SW 1271 (cell line): ENCODE measurements around the gene PAM16.
A peak's percentile ranks its signal among the peaks of the same experiment; 100 is the strongest.

ENCODE experiments used
- DNase-seq, 2 experiments: peaks; one replicate each; lab custom pipeline; 2025; lab: John Stamatoyannopoulos, UW

Gene PAM16

DNA sequence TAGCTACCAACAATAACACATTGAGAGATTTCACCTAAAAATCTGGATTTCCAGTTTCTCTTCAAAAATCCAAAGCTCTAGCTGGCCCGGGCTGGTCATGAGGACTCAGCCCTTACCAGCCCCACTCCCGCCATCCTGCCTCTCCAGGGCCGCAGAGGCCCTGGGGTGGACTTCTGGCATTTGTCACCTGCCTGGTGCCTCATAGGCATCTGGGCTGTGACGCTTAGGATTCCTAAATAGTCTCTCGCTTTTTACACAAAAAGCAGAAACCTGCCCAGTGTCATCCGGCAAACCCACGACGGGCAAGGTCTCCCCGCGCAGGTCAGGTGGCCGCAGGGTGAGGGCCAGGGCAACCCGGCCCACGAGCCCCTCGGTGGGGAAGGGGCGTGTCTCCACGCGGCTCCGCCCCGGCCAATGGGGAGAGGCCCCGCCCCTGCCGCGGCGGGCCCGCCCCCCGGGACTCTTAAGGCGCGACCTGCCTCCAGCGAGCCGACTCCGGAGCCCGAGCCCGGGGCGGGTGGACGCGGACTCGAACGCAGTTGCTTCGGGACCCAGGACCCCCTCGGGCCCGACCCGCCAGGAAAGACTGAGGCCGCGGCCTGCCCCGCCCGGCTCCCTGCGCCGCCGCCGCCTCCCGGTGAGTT lies 20.4 kb upstream of the PAM16 start, which contains the start of gene VASN:
Gene VASN, plus strand, starts transcription at position 492 of the 644 bp plus-strand sequence. CDS start 9,030 bp downstream, outside the sequence.
- DNase-seq: peak in 1 of 2 experiments; percentile 11

DNA sequence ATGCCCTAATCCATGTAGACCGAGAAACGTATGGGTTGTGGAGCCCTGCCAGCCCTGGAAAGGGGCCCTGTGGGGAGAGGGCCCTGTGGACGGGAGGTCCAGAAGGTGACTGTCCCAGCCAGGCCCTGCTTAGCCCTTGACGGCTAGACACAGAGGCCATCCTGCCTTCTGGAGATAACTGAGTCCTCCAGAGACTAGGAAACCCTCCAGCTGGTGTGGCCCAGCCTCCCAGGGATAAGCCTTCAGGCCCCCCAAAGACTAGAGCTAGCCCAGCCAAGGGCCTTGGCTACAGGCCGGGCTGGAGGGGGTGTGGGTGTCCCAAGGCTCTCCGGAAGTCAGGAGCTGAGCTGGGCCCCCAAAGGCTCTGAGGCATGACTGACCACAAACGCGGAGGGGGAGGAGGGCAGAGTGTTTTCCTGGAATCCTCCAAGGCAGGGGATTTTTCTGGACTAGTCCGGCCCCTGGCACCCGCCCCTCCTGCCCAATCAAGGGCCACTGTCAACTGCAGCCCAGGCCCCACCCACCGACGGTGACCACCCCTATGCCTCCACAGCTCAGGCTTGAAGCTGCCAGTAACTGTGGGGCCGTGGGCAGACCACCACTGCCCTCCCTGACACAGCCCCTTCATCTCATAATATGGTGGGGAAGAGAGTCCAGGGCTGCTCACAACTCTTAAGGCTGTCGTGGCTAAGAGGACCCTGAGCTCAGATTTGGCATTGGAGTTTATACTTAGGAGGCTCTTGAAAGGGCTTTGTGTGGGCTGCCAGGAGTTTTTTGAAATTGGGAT lies 19.6 kb upstream of the PAM16 start:
- DNase-seq: no peak

DNA sequence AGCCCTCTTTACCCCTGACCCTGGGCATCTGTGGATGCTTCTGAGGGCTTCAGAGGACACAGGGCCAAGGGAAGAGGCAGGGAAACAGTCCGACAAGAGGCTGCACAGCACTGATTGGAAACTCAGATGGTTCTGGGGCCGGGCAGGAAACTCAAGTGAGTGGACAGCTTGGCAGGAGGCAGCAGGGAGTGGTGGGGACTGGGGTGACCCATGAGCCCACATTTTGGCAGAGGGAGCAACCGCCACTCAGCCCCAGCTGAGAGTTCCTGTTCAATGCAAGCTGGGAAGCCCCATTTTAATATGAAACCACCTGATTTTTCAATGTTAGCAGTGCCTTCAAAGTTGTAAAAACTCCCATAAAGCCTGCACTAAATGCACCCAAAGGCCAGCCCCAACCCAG lies 19.0 kb upstream of the PAM16 start:
- no peak for DNase-seq

DNA sequence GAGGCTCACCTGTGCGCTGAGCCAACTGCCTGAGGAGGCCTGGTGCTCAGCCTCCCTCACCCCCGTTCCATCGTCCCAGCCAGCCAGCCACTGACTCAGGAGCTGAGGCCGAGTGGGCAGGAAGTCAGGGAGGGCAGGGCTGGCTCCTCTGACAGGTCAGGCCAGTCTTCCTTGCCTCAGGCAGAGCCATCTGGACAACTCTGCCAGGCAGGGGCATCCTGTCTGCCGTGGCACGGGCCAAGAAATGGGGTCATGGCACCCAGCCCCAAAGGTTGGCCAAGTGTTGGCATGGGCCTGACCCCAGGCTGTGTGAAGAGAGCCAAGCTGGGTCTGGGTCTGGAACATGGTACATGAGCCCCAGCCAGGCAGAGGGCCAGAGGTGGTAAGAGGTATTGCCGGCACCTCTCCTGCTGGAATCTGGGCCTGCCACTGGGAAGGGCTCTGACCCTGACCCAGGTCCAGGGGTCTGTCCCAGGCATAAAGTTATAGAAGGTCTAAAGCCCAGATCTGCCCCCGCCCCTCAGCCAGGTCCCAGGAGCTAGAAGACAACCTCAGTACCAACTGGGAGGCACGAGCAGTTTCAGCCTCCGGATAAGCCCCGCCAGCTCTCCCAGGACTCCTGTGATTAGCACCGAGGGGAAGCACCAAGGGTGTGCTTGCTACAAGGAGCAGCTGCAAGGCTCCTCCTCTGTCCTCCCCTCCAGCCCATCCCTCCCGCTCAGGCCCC lies 18.0 kb upstream of the PAM16 start:
- peak in 1 of 2 experiments; percentile 32 for DNase-seq

DNA sequence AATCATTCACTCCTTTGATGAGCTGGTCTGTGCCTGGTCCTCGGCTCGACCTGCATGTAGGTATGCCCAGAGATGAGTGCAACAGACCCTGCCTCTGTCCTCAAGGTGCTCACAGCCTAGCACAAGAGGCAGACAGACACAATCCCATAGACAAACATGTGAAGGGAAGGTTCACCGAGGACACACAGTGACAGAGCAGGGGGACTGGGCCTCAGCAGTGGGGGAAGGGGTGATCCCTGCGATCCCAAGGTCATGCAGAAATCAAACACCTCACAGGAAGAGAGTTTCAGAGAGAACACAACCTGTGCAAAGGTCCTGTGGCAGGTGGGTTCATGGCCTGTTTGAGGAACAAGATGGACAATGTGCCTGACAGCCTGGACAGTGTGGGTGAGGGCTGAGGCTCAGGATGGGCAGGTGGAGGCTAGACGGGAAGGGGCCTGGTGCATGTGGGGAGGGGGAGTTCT lies 16.3 kb upstream of the PAM16 start:
- DNase-seq: no peak

DNA sequence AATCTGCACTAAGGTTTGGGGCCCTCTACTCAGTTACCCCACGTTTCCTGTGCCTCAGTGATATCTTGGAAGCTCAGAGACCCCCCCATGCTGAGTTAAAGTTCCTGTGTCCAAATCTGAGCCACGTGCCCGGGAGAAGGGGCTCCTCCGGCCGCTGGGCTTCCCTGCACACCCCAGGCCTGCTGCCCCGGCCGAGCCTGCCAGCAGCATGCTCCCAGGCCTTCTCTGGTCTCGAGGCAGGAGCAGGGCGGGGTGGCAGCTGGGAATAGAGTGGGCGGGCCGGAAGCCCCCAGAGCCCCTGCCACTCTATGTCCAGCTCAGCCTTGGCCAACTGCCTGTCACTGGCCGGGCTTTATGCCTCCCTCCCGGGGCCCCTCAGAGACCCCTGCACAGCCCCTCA lies 14.9 kb upstream of the PAM16 start:
- no peak for DNase-seq

DNA sequence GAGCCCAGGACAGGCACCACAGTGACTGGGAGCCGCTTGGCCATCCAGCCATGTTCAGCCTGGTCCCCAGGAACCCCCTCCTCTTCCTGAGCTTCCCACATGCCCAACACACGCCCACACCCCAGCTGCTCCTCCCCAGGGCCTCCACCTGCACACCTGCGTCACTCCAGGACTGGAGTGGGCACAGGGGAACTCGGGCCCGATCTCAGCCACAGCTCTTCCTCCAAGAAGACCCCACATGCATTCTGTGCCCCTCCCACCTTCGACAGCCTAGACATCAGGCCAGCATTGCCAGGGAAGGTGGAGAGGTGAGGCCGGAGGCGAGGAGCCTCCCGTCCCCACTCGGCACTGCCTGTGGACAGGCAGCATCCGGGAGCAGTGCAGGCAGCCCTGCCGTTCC lies 14.5 kb upstream of the PAM16 start:
- DNase-seq: no peak

DNA sequence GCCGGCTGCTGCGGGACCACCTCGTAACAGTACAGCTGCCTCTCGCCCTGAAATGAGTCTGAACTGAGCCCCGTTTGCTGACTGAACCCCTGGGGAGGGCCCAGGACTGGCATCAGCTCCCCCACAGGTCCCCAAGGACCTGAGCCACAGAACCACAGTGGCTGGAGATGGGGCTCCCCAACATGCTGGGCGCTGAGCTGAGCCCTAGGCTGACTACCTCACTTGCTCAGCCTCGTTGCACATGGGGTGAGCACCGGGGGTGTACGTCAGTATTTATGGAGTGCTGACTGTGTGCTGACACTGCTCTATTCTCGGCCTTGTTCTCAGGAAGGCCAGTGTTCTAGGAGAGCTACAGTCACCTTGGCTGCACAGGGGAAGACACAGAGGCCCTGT lies 13.9 kb upstream of the PAM16 start:
- DNase-seq: no peak

DNA sequence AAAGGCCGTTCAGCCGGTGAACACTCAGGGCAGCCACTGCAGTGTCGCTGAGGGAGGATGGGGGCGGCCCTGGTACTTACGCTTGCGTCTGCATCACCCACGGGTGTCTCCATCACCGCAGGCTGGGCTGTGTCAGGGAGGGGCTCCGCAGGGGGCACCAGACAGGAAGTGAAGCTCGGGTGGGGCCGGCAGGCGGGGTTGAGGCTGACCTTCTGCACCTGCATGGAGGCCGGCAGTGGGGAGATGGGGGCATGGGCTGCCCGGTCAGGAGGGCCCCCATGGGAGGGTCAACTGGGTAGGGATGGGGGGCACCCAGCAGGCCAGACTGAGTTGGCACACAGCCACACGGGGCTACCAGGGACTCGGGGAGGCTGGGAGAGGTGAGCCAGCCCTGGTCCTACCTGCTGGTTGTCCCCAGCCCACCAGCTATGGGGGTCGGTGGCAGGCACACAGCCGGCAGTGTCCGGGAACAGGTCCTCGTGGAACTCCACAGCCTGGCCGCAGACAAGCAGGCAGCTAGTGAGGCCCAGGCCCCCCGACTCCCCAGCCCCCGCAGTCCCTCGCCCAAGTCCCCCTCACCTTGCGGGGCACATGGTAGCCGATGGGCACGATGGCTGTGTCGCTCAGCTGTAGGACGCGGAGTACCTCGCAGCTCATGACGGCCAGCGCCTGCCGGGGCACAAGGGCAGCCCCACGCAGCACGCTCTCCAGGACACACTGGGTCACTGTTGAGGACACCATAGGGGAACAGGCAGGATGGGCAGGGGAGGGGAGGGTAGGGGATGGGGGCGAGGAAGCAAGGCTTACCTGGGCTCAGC lies 13.3 kb upstream of the PAM16 start:
- no peak for DNase-seq

DNA sequence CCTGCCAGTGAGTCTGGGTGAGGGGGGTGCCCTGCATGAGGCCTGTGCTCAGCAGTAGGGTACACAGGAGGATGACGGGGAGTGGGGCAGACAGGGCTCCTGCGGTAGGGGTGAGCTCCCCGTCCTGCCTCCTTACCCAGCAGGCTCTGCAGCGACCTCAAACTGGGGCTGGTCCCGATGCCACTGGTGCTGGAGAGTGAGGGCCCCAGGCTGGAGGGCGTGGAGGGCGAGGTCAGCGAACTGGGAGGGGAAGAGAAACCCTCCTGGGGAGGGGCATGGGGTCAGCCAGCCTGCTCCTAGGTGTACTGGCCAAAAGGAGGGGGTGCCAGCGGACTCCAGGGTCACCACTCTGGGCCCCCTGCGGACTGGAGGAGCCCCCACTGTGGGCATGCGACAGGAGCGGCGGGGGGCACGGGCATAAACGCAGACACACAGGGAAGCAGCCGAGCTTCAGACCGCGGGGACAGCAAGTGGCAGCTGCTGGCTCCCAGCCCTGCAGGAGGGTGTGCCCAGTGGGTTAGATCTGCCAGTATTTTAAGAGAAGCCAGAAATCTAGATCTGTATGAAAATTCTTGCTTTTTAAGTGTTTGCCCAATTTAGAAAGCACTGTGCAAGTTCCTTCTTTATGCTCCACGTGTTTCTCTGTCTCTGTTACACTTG lies 11.5 kb upstream of the PAM16 start:
- DNase-seq: no peak

DNA sequence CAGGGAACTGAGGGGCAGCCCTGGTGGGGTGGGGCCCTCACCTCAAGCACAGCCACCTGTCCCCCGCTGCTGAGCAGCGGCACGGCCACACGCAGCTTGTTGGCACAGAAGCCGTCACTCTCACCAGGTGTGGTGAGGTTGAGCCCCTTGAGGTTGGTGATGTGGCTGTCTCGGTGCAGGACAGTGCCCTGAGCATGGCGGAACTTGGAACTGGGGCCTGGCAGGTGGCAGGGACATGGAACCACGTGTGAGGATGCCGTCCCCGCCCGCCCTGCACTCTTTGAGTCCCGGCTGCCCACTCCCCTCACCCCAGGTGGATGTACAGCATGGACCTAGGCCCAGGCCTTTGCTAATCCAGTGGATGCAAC lies 10.8 kb upstream of the PAM16 start:
- no peak for DNase-seq

DNA sequence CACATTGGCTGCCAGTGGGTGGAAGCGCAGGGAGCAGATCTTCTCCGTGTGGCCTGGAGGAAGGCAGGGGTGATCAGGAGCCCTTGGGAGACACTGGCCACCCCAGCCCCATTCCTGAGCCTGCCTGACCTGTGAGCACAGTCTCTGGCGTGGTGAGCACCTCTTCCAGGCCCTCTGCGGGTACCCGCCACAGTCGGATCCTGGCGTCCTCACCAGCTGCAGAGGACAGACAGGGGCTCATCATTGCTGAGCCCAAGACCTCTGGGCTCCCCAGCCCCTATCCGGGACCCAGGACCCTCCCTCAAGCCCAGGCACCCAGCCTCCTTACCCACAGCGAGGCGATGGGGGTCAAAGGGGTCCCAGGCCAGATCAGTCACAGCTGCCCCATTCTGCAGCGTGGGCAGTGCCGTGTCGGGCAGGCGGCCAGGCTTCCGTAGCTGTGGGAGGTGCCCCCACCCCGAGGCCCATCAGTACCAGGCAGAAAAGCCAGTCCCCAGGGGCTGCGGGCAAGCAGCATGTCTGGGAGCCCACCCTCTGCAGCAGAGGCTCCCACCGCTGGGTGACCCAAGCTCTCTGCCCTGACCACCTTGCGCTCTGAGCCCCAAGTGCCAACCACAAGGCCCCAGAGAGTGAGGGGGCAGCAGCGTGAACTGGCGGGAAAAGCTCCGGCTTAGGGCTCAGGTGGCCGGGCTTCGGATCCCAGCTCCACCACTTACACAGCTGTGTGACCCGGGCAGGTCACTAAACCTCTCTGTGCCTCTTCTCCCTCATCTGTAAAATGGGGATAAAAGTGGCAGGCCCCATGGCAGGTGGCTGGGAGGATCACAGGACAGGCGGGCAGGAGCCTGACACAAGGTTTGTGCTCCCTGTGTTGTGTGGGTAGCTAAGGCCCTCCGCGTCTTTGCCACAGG lies 10.2 kb upstream of the PAM16 start:
- DNase-seq: no peak

DNA sequence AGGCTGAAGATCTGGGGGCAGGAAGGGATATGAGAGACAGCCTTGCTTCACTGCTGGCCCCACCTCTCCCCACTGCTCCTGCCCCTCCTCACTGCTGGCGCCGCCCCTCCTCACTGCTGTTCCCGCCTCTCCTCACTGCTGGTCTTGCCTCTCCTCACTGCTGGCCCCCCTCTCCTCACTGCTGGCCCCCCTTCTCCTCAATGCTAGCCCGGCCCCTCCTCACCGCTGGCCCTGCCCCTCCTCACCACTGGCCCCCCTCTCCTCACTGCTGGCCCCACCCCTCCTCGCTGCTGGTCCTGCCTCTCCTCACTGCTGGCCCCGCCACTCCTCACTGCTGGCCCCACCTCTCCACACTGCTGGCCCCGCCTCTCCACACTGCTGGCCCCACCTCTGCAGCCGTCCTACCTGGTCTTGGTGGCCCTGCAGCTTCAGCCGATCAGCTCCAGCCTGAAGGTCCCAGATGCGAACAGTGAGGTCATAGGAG lies 9.5 kb upstream of the PAM16 start:
- peak in 1 of 2 experiments; percentile 38 for DNase-seq

DNA sequence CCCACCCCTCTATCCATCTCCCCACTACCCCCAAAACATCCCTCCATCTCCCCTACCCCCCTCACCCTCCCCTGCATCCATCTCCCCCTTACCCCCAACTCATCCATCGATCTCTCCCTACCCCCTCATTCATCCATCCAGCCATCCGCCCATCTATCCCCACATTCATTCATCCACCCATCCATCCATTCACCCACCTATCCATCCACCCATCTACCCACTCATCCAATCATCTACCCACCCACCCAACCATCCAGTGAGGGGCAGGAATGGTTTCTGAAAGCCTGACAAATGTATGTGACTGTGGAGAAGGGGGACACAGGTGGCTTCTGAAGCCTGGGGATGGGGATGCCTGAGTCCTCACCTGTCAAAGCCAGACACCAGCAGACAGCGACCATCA lies 8.8 kb upstream of the PAM16 start:
- no peak for DNase-seq

DNA sequence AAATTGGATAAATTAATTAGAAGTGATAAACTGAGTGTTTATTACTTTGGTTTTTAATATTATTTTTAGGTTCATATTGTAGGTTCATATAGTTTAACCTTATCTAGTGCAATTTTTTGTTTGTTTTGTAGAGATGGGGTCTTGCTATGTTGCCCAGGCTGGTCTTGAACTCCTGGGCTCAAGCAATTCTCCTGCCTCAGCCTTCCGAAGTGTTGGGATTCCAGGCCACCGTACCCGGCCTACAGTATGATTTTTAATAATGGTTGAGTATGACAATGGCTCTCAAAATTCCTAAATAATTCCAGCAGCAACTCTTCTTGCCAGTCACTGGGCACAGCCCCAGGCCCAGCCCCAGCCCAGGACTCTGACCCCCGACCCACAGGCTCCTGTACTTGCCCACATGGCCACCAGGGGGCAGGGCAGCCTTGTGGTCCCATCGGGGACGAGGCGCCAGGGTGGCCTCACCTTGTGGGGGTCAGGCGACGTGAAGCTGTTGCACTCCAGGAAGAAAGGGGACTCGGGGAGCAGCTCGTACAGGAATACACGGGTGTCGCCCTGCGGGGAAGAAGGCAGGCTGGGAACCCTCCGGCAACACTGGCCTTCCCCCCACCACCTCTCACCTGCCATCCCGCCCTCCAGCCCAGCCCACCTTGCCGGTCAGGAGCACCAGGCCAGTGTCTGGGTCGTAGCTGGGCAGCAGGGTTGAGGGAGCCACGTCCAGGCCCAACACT lies 7.9 kb upstream of the PAM16 start:
- no peak for DNase-seq

DNA sequence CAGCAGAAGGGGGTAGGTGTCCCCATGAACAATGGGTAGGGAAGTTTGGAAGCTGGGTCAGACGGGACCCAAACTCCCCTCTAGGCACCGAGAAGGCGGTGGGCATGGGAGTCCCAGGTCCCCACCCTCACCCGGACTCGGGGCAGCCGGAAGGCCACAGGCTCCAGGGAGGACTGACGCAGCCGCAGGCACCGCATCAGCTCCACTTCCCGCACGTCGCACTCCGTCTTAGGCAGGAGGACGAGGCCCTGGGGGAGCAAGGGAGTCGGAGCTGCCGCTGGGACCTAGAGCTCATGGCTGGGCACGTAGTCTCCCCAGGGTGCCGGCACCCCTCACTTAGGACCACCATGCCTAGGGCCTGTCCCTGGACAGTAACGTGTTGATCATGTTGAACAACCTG lies 7.1 kb upstream of the PAM16 start:
- DNase-seq: no peak

DNA sequence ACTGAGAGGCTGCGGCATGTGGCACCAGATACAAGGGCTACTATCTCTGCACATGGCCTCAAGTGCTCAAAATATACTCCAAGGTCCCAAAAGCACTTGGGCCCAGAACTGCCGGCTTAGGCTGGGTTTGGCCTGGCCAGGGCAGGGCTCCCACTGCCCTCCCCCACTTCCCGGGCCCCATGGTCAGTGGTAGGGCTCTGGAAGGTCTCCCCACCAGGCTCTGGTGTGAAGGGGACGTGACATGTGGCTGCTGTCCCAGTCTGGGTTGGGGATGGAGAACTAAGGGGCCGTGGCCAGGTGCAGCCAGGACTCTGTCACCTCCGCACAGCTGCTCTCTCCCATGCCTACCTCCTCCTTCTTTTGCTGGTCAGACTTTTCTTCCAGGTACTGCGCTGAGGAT lies 5.7 kb upstream of the PAM16 start:
- DNase-seq: no peak

DNA sequence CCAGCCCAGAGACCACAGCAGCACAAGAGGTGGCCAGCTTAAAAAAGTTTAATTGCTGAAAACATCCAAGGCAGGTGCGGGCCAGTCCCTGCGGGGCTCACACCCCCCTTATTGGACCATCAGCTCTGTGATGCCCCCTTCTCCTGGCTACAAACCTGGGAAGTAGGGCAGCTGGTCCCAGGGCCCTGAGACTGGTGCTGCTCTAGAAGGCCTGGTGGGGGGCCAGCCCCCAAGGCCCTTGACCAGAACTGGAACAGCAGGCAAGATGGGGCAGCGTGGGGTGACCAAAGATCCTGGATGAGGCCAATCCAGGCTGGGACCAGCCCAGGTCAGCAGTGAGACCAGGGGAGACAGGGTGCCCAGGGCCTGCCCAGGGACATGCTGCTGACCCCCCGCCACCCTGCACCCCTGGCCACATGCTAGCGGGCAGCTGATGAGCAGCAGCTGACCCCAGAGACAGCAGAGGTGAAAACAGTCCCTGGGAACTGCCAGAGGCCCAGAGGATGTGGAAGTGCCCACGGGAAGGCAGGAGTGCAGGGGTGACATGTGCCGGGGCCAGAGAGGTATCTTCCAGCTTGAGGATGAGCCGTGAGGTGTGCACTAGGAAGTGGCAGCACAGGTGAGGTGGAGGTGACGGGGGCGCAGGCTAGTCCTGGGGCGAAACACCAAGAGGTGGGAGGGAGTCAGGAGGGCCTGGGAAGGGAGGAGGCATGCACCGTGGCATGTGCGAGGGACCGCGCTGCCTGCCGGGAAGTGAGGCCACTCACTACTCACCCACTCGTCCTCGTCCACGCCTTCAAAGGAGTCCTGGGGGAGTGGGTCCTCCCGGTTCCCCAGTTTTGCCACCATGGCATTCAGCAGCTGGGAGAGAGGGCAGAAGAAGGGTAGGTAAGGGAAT lies 3.6 kb upstream of the PAM16 start:
- no peak for DNase-seq

DNA sequence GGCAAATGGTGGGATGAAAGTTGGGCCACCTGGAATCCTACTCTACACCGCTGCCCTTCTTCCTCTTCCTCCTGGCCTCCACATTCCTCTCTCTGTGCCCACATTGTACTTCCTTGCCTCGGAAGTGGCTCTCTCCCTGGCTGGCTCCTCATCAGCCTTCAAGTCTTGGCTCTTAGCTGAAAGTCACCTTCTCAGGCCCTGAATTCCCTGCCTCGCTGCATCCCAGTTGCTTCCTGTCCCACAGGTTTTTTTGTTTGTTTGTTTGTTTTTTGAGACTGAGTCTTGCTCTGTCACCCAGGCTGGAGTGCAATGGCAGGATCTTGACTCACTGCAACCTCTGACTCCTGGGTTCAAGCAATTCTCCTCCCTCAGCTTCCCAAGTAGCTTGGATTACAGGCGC lies 2.6 kb upstream of the PAM16 start:
- DNase-seq: no peak
